Activated CD4-positive, alpha-beta T cell treated with anti-CD3 and anti-CD28 coated beads for 24 hours (primary cell): ENCODE measurements around the gene PKP4.

Experiments used
- DNase-seq, 2 donors: peaks; one replicate each; pipeline ENCODE4 v3.0.0-alpha.2; 2020; ENCODE audit warnings: low read depth in 2 of 2

The PKP4 gene

DNA sequence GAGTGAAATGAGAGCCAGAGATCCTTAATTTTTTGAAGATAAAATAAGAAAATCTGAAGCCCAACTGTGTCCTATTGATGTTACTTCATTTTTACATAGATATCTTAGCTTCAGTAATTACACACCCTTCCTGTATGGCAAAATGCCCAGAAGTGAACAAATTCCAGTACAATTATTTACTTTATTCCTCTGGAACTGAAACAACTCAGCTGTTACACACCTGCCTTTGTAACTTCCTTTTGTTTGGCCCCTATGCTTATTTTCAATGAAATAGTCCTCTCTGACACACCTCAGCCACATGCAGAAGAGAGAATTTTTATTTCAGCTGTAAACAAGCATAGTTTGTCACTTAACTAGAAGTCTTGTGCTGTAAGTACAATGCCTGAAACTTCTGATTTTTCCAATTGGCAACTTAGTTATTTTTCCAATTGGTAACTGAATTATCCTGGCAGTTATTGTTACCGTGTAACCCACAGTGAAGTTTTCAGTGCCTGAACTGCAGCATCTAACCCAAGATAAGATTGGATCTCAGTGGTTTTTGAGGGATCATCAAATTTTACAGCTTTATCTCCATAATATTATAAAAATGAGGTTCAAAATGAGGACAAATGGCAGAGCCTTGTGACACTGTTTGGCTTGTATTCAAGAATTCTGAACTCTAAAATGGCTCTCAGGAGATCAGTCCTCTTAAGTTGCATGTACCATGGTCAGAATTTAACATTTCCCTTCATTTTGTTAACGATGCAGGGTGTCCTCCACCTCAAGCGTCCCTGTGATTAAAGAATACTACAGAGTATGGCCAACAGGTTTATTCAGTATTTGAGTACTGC is 82.6 kb downstream of the PKP4 start:
- no peak for DNase-seq

- no peak for DNase-seq
These were observed 85.8 kb downstream of the PKP4 start for GRCh38 chr2:158542577-158542976.

DNA sequence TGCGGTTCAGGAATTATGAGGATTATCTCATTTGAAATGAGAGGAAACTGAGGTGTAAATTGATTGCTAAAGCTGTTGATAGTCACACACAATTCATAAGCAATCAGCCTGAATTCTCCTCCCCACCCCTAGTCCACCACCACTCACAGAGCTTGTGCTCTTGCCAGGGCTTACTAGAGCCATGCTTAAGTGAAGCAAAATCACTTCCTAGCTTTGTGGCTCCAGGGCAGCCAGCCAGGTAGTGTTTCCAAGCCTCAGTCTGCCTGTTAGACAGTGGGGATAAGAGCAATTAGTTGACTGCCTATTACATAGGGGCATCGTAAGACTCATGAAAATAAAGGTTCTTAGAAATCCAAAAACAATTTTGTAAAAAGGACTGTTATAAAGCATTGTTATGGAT is 87.2 kb downstream of the PKP4 start:
- DNase-seq: no peak

DNA sequence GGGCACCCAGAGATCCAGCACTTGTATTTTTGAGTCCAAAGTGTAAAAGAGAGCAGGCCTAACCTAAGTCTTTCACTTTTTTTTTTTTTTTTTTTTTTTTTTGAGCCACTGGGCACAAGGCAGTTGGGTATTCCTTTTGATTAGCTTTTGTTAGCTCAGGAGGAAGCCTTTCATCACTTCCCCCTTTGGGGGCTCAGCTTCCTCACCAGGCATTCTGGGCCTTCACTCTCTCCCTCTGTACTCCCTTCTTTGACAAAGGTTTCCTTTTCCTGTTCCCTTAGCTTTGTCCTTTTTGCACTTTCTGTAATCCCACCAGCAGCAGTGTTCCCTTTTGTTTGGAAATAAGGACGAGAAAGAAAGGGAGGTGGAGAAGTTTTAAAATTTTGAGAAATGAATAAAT is 88.2 kb downstream of the PKP4 start:
- no peak for DNase-seq

DNA sequence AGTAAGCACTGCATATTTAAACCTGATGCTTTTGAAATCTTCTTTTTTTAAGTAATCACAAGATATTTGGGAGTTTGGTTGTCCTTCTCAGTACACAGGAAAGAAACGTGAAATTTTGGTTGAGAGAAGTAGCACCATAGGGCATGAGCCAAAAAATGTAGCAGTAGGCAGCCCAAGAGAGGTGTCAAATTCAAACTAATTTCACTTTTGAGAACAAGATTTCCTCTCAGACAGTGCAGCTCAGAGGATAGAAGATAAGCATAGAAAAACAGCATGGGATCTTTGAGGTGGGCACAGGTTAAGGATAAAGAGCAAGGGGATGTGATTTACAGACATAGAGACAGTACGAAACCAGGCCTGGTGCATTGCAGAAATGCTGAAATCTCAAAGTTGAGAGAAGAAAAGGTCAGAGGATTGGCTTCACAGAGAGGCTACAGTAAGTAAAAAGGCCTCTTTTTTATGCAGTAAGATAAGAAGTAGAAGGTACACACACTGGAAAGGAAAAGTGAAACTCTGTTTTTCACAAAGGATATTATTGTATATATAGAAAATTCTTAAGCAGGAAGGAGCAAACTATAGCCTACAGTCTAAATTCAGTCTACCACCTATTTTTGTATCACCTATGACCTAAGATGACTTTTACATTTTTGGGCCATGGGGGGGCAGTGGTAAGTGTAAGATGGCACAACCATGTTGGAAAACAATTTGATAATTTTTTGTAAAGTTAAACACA is 89.8 kb downstream of the PKP4 start:
- no peak for DNase-seq

DNA sequence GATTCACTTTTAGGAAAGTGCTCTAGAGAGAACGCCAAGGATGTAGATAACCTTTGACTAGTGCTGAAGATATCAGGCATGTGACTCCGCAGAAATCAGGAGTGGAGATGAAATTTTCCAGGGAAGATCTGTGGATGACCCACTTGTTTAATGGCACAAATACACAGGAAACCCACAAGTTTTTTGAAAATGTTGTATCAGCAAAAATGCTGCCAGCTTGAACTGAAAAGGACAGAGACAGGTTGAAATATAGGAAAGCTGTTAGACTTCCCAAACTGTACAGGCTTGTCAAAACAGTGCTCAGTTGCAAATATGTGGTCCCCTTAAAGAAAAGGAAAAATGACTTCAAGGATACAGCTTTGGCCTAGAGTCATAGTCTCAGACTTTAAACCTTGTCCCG is 96.5 kb downstream of the PKP4 start:
- DNase-seq: no peak

- DNase-seq: no peak
These were observed 98.2 kb downstream of the PKP4 start for GRCh38 chr2:158554996-158555395.

- DNase-seq: no peak
These were observed 99.4 kb downstream of the PKP4 start for GRCh38 chr2:158556124-158556523.

GRCh38 chr2:158557752-158558151 is 101.0 kb downstream of the PKP4 start:
- DNase-seq: no peak

- DNase-seq: no peak
These were observed 102.5 kb downstream of the PKP4 start for GRCh38 chr2:158559252-158559651.

GRCh38 chr2:158560259-158560658 is 103.5 kb downstream of the PKP4 start:
- DNase-seq: no peak

GRCh38 chr2:158561054-158561453 is 104.3 kb downstream of the PKP4 start:
- no peak for DNase-seq

DNA sequence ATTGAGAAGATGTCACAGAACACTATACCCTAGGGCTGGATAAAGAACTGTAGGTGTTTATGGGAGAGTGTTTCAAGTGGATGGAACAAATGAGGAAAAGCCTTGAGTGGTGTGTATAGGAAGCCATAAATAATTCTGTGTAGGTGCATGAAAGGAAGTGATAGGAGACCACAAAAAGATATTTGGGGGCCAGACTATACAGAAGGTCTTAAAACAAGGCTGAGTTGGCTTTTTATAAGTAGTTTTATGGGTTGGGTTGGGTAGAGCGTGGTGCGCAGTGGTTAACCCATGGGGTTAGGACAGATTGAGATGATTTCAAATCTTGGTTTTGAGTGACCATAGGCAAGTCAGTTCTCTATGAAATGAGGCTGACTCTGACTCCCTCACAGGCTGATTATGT is 110.5 kb downstream of the PKP4 start:
- DNase-seq: no peak

- no peak for DNase-seq
These were observed 112.5 kb downstream of the PKP4 start for GRCh38 chr2:158569284-158569683.

- DNase-seq: no peak
These were observed 114.1 kb downstream of the PKP4 start for GRCh38 chr2:158570869-158571268.

DNA sequence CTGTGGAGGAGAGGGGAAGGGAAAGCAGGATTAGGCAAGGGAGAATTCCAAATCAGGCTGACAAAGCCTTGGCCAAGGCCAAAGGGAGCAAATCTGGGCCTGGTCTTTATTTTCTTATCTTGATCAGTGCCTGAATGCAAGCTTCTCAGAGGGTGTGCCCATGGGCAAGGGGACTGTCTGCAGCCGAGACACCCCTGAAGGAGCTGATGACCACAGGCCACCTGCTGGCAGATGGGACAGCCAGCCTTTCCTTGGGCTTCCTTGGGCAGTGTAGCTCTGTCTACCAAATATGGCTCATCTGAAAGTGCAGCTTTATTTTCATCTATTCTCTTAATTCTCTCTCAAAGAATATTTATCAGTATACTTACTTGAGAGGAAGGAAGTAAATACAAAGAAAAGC is 117.0 kb downstream of the PKP4 start:
- DNase-seq: no peak

DNA sequence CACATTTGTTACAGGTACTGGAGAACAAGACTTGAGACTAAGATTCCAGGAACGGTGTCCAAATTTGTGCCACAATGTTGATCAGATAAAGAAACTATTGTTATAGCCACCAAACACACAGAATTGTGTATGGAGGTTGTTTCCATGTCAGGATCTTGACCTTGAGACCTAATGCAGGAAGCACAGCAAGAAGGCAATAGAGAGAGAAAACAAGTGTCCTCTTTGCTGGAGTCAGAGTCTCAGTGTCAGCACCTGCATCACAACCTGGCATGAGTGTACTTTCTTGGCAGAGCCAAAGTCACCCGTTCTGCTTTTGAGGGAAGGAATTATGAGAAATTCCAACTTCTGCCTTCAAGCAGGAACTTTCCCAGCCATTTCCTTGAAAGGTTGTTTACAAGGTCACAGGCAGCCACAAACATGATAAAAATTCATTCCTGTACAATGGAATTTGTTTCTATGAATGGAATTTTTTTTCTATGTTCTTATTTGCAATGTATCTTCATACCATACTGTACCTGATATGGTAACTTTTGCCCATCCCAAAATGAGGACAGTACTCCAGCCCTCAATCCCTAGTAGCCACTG is 118.4 kb downstream of the PKP4 start:
- DNase-seq: no peak

DNA sequence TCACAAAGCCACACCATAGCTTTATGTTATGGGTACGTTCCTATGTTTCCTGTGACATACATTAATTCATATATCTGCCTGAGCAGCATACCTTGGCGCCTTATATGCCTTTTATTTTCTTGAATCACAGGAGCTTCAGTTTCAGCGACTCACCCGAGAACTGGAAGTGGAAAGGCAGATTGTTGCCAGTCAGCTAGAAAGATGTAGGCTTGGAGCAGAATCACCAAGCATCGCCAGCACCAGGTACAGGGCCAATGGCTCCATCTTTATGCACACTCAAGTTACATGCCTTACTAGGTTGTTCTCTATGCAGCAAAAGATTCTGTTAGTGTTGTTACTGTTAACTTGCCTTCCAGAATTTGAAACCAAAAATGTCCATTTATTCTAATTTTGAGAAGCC is 120.4 kb downstream of the PKP4 start:
- DNase-seq: no peak

- no peak for DNase-seq
These were observed 122.1 kb downstream of the PKP4 start for GRCh38 chr2:158578703-158579330.

DNA sequence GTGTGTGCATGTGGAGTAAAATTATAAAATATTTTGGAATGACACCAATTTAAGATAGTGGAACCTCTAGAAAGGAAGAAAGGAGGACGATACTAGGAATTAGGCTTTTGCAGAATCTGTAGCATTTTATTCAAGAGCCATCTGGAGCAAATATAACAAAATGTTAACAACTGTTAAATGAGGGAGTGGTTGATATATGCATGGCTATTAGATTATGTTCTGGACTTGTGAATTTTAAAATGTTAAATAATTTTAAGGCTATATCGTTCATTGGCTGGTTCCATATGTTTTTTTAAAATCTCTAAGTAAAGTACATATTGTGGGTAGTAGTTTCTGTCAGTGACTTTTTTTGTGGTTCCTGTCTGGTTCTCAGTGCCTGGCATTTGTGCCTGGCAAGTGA is 123.2 kb downstream of the PKP4 start:
- DNase-seq: no peak

- DNase-seq: no peak
These were observed 124.0 kb downstream of the PKP4 start for GRCh38 chr2:158580760-158581159.

GRCh38 chr2:158582670-158583069 is 125.9 kb downstream of the PKP4 start:
- no peak for DNase-seq

DNA sequence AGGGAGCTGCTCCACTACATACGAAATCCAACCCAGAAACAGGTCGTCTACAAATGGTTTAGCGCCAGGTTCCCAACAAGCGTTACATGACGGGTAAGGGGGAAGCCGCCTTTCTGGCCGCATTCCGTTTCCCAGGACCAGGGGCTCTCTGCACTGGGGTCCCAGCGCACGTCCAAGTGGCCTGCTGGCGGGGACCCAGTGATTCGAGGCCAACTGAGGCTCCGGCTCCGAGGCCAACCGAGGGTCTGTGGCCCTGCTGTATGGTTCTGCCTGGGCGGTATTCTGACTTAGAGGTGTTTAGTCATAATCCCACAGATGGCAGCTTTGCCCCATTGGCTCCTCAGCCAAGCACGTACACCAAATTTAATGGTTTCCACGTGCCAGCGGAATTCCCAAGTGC is 127.2 kb downstream of the PKP4 start:
- DNase-seq: no peak
